Tongue (tissue), 2 donors: Measurements from ENCODE around the gene TJP3. TPM values are rescaled to one million over a fixed set of nuclear protein-coding genes. Genes with fewer than 3 reads are reported as not detected.
A peak's percentile ranks its signal among the peaks of the same experiment; 100 is the strongest.
"Not testable (repeated sequence)": the region's sequence is repeated elsewhere in the genome, so short reads cannot be mapped to it uniquely, and the experiment has no call there.

Source experiments
- DNase-seq: peaks from one replicate; pipeline ENCODE4 v3.0.0-alpha.2; 2015
- total RNA-seq: library from RNA; depleted of rRNA; stranded (reverse); fragments of >200 nt; gene quantifications from one replicate; pipeline ENCODE4 v1.2.3, GENCODE V29; 2014

TJP3 gene
- total RNA-seq, 1 donor from 2014 or later: 5.4 TPM

- DNase-seq: no peak
Observed at GRCh38 chr19:3745363-3746045, 37.3 kb downstream of the TJP3 start.

- no peak for DNase-seq
Observed at GRCh38 chr19:3746371-3747056, 38.3 kb downstream of the TJP3 start.

- no peak for DNase-seq
Observed at GRCh38 chr19:3748965-3749364, 40.8 kb downstream of the TJP3 start.

- no peak for DNase-seq
Observed at GRCh38 chr19:3750211-3750610, 42.0 kb downstream of the TJP3 start.

GRCh38 chr19:3751236-3751635 lies 43.1 kb downstream of the TJP3 start:
- no peak for DNase-seq

- DNase-seq: no peak
Observed at GRCh38 chr19:3752492-3752891, 44.3 kb downstream of the TJP3 start.

GRCh38 chr19:3753631-3754410 lies 45.6 kb downstream of the TJP3 start:
- no peak for DNase-seq

GRCh38 chr19:3757705-3758104 lies 49.5 kb downstream of the TJP3 start:
- not testable (repeated sequence) for DNase-seq

- DNase-seq: not testable (repeated sequence)
Observed at GRCh38 chr19:3758297-3758696, 50.1 kb downstream of the TJP3 start.

GRCh38 chr19:3759482-3760254 lies 51.5 kb downstream of the TJP3 start:
- DNase-seq: no peak

- no peak for DNase-seq
Observed at GRCh38 chr19:3760871-3761361, 52.7 kb downstream of the TJP3 start.

- DNase-seq: peak; percentile 96
Observed at GRCh38 chr19:3761382-3762129, 53.4 kb downstream of the TJP3 start, which contains the start of gene APBA3. APBA3 (minus strand) TSS chr19:3761692; CDS start chr19:3760264, 1,428 bp downstream.

- no peak for DNase-seq
Observed at GRCh38 chr19:3762130-3762473, 53.9 kb downstream of the TJP3 start.

- peak; percentile 100 for DNase-seq
Observed at GRCh38 chr19:3762501-3763459, 54.6 kb downstream of the TJP3 start, which contains the start of gene MRPL54. MRPL54 (plus strand) TSS chr19:3762682; CDS start chr19:3762701, 19 bp downstream.

- DNase-seq: no peak
Observed at GRCh38 chr19:3765121-3765520, 56.9 kb downstream of the TJP3 start.

- DNase-seq: not testable (repeated sequence)
Observed at GRCh38 chr19:3765757-3766156, 57.6 kb downstream of the TJP3 start.

- no peak for DNase-seq
Observed at GRCh38 chr19:3766520-3766919, 58.3 kb downstream of the TJP3 start.

- no peak for DNase-seq
Observed at GRCh38 chr19:3767050-3767449, 58.9 kb downstream of the TJP3 start.

GRCh38 chr19:3768015-3768747 lies 60.0 kb downstream of the TJP3 start:
- DNase-seq: peak; percentile 22
